Natural killer cell (primary cell): ENCODE measurements around the gene TNNT2. TPM values are rescaled to one million over a fixed set of nuclear protein-coding genes. Genes with fewer than 3 reads are reported as not detected.

Experiments
- ATAC-seq, 3 donors: fragments of 150-1000 bp in 2 of 3; fragments of 200-7000 bp in 1 of 3; cut with Tn5 transposase; 1 replicate in 1 of 3; 2 replicates in 2 of 3; pipeline ENCODE4 v1.10.0; 2021; ENCODE audit warnings: mild to moderate bottlenecking in 2 of 3, moderate library complexity in 2 of 3
- DNase-seq, 2 donors: peaks; one replicate each; pipeline versions ENCODE4 v3.0.0 to v3.0.0-alpha.2; 2013 to 2021; ENCODE audit warnings: mixed read lengths in 1 of 2
- H3K27ac ChIP-seq: one replicate; pipeline ENCODE4 v1.5.1; 2013; ENCODE audit warnings: mild to moderate bottlenecking, low read length
- H3K27me3 ChIP-seq: one replicate; pipeline ENCODE4 v1.6.1; 2013; ENCODE audit warnings: low read length; ENCODE audit not compliant: control insufficient read depth, insufficient read depth
- H3K36me3 ChIP-seq: one replicate; pipeline ENCODE4 v1.6.1; 2013; ENCODE audit warnings: low read length; ENCODE audit not compliant: control insufficient read depth, insufficient read depth
- H3K4me1 ChIP-seq: one replicate; pipeline ENCODE4 v1.6.1; 2013; ENCODE audit warnings: low read length; ENCODE audit not compliant: control insufficient read depth, insufficient read depth
- H3K4me3 ChIP-seq: one replicate; pipeline ENCODE4 v1.5.1; 2013; ENCODE audit warnings: low read length
- H3K9me3 ChIP-seq: one replicate; pipeline ENCODE4 v1.6.1; 2013; ENCODE audit warnings: low read length; ENCODE audit not compliant: control insufficient read depth, insufficient read depth
- H3K27ac Mint-ChIP-seq, 2 donors: one replicate each; pipeline ENCODE4 v1.8.0; 2022; ENCODE audit warnings: mild to moderate bottlenecking in 2 of 2, mixed read lengths in 2 of 2, moderate library complexity in 1 of 2
- H3K27me3 Mint-ChIP-seq, 2 donors: one replicate each; pipeline ENCODE4 v1.8.0; 2022; ENCODE audit warnings: low read depth in 2 of 2, mixed read lengths in 2 of 2
- H3K36me3 Mint-ChIP-seq: one replicate; pipeline ENCODE4 v1.8.0; 2022; ENCODE audit warnings: mixed read lengths
- H3K4me1 Mint-ChIP-seq, 2 donors: one replicate each; pipeline ENCODE4 v1.8.0; 2022; ENCODE audit warnings: mixed read lengths in 2 of 2
- H3K4me3 Mint-ChIP-seq: one replicate; pipeline ENCODE4 v1.8.0; 2022; ENCODE audit warnings: mild to moderate bottlenecking, moderate library complexity, mixed read lengths
- H3K9me3 Mint-ChIP-seq, 2 donors: one replicate each; pipeline ENCODE4 v1.8.0; 2022; ENCODE audit warnings: mixed read lengths in 2 of 2
- WGBS: methylation state at CpG from one replicate; pipeline ENCODE4 v1.1.7; 2013; ENCODE audit warnings: missing lambda C conversion rate; ENCODE audit not compliant: insufficient coverage; 5-methylcytosine and 5-hydroxymethylcytosine counted together
- intact Hi-C: fragments of 100-400 bp; cut with micrococcal nuclease; formaldehyde crosslinking; loops from one replicate; pipeline ENCODE4 v1.14.2; 2022
- total RNA-seq, 4 donors: library from RNA; stranded (reverse); fragments of 120-200 nt in 1 of 4; gene quantifications; one replicate each; pipeline versions ENCODE4 v1.2.3 to v1.2.4, GENCODE V29; 2013 to 2022
- TF ChIP-seq, protein P1 (sequence below): fragments of 200-600 bp; IDR thresholded peaks from one replicate; pipeline ENCODE4 v1.8.0; 2022; ENCODE audit warnings: antibody characterized with exemption

TNNT2 gene
- total RNA-seq, 3 donors from 2014 or later (not counting 1 experiment from before 2014, with no cell fraction given), result not detected

GRCh38 chr1:201332021-201332420, 45.5 kb downstream of the TNNT2 start:
- Histone ChIP-seq H3K4me1 (no peaks in the 10 kb centered on the region), H3K27ac (no peak overlapping the region), H3K36me3 (no peaks in the 10 kb centered on the region), H3K27me3 (no peaks in the 10 kb centered on the region), H3K9me3 (no peaks in the 10 kb centered on the region), H3K4me3 (no peak overlapping the region)
- Mint-ChIP-seq H3K36me3 (no peaks in the 10 kb centered on the region), H3K4me1 (no peaks in the 10 kb centered on the region), H3K27ac (no peak overlapping the region), H3K9me3 (no peaks in the 10 kb centered on the region), H3K4me3 (no peak overlapping the region), H3K27me3 (peaks cover 0 to under 1% of the 10 kb centered on the region in 2 donors)
- no peak for ATAC-seq
- intact Hi-C loops, result no loop called here
- no peak for DNase-seq
- WGBS, result 91% methylated on average over 8 of the region's 8 CpGs
- TF ChIP-seq, protein P1, sequence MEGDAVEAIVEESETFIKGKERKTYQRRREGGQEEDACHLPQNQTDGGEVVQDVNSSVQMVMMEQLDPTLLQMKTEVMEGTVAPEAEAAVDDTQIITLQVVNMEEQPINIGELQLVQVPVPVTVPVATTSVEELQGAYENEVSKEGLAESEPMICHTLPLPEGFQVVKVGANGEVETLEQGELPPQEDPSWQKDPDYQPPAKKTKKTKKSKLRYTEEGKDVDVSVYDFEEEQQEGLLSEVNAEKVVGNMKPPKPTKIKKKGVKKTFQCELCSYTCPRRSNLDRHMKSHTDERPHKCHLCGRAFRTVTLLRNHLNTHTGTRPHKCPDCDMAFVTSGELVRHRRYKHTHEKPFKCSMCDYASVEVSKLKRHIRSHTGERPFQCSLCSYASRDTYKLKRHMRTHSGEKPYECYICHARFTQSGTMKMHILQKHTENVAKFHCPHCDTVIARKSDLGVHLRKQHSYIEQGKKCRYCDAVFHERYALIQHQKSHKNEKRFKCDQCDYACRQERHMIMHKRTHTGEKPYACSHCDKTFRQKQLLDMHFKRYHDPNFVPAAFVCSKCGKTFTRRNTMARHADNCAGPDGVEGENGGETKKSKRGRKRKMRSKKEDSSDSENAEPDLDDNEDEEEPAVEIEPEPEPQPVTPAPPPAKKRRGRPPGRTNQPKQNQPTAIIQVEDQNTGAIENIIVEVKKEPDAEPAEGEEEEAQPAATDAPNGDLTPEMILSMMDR, result no peak

GRCh38 chr1:201331166-201331565, 46.3 kb downstream of the TNNT2 start:
- H3K9me3 Mint-ChIP-seq, result no peaks in the 10 kb centered on the region
- WGBS, result 79% methylated on average over 6 of the region's 7 CpGs
- no peaks in the 10 kb centered on the region for H3K9me3 ChIP-seq
- no peaks in the 10 kb centered on the region for H3K36me3 Mint-ChIP-seq
- no peak overlapping the region for H3K4me3 Mint-ChIP-seq
- H3K27ac ChIP-seq, result no peak overlapping the region
- no peaks in the 10 kb centered on the region for H3K4me1 ChIP-seq
- no peaks in the 10 kb centered on the region for H3K36me3 ChIP-seq
- TF ChIP-seq, protein P1, result no peak
- ATAC-seq, result no peak
- no peak overlapping the region for H3K4me3 ChIP-seq
- H3K27me3 Mint-ChIP-seq, result peaks cover 3 to 9% of the 10 kb centered on the region in 2 donors
- no peaks in the 10 kb centered on the region for H3K27me3 ChIP-seq
- intact Hi-C loops, result no loop called here
- no peak overlapping the region for H3K27ac Mint-ChIP-seq
- no peaks in the 10 kb centered on the region for H3K4me1 Mint-ChIP-seq
- DNase-seq, result no peak

DNA sequence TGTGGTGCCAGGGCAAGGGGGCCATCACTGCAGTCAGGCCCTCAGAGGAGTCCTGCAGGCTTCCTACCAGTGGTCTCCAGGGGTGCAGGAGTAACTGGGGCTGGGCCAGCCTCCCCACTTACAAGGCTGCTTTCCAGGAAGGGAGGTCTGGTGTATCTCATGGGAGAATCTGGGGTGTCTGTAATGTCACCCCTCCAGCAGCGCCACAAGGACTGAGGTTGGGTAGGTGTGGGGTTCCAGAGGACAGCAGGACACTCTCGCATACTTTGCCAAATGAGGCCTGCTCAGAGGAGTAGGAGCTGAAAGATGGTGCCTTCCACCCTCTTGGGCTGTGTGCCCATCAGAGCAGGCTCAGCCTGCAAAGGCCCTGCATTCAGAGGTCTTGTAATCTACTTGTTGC, 46.9 kb downstream of the TNNT2 start:
- Mint-ChIP-seq H3K4me1 (no peaks in the 10 kb centered on the region), H3K27ac (no peak overlapping the region), H3K36me3 (no peaks in the 10 kb centered on the region), H3K4me3 (no peak overlapping the region), H3K9me3 (no peaks in the 10 kb centered on the region), H3K27me3 (peaks cover 3 to 12% of the 10 kb centered on the region in 2 donors)
- no peaks in the 10 kb centered on the region for H3K9me3 ChIP-seq
- no peak overlapping the region for H3K27ac ChIP-seq
- no peak for DNase-seq
- no peaks in the 10 kb centered on the region for H3K4me1 ChIP-seq
- H3K36me3 ChIP-seq, result no peaks in the 10 kb centered on the region
- TF ChIP-seq, protein P1, result no peak
- WGBS, result 98% methylated on average over 2 of the region's 2 CpGs
- H3K4me3 ChIP-seq, result no peak overlapping the region
- H3K27me3 ChIP-seq, result no peaks in the 10 kb centered on the region
- no peak for ATAC-seq
- intact Hi-C loops, result no loop called here

DNA sequence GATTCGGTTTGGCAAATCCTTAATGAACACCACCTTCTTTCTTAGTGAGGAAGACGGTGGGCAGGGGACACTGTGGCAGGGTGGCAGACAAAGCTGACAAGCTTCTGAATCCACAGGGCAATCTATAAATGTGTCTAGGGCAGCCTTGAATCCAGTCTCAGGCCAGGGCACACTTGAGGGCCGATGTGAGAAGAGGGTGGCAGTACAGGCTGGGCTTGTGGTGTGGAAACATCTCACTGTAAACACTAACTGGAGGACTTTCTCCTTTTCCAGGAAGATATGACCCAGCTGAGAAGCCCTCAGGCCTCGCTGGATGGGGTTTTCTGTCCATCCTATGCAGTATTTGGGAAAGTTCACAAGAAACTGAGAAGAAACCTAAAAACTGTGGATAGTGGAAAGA, 47.7 kb downstream of the TNNT2 start:
- Mint-ChIP-seq H3K4me3 (no peak overlapping the region), H3K27me3 (peaks cover 3 to 12% of the 10 kb centered on the region in 2 donors), H3K4me1 (no peaks in the 10 kb centered on the region), H3K27ac (no peak overlapping the region), H3K9me3 (no peaks in the 10 kb centered on the region), H3K36me3 (no peaks in the 10 kb centered on the region)
- no peak for DNase-seq
- ATAC-seq, result no peak
- Histone ChIP-seq H3K27ac (no peak overlapping the region), H3K9me3 (no peaks in the 10 kb centered on the region), H3K4me3 (no peak overlapping the region), H3K4me1 (no peaks in the 10 kb centered on the region), H3K27me3 (no peaks in the 10 kb centered on the region), H3K36me3 (no peaks in the 10 kb centered on the region)
- TF ChIP-seq, protein P1, result no peak
- WGBS, result 84% methylated on average over 4 of the region's 4 CpGs
- intact Hi-C loops, result no loop called here
